IPS DF 4.7 (cell line): ENCODE data around the gene SDHA.
"Not testable (repeated sequence)": the region's sequence is repeated elsewhere in the genome, so short reads cannot be mapped to it uniquely, and the experiment has no call there.

Experiments
- DNase-seq: peaks from one replicate; pipeline ENCODE4 v3.0.0-alpha.2; 2013; ENCODE audit warnings: low spot score; ENCODE audit errors: extremely low read depth

The SDHA gene

GRCh38 chr5:254322-254721 is 36.2 kb downstream of the SDHA start:
- DNase-seq, result not testable (repeated sequence)

GRCh38 chr5:255116-255515 is 37.0 kb downstream of the SDHA start:
- not testable (repeated sequence) for DNase-seq

- DNase-seq, result not testable (repeated sequence)
These were observed 38.2 kb downstream of the SDHA start for GRCh38 chr5:256347-256746.

GRCh38 chr5:257148-257547 is 39.0 kb downstream of the SDHA start:
- no peak for DNase-seq

- not testable (repeated sequence) for DNase-seq
These were observed 45.3 kb downstream of the SDHA start for GRCh38 chr5:263275-263974.

GRCh38 chr5:264338-264737 is 46.2 kb downstream of the SDHA start:
- no peak for DNase-seq

- DNase-seq, result not testable (repeated sequence)
These were observed 48.3 kb downstream of the SDHA start for GRCh38 chr5:266311-267026.

- no peak for DNase-seq
These were observed 49.6 kb downstream of the SDHA start for GRCh38 chr5:267716-268115.

GRCh38 chr5:270340-270739 is 52.2 kb downstream of the SDHA start:
- DNase-seq, result no peak

GRCh38 chr5:271828-272167 is 53.7 kb downstream of the SDHA start:
- DNase-seq, result not testable (repeated sequence)

- DNase-seq, result not testable (repeated sequence)
These were observed 55.0 kb downstream of the SDHA start for GRCh38 chr5:273091-273490.

- not testable (repeated sequence) for DNase-seq
These were observed 55.4 kb downstream of the SDHA start for GRCh38 chr5:273491-273890.

GRCh38 chr5:274346-274745 is 56.2 kb downstream of the SDHA start:
- DNase-seq, result not testable (repeated sequence)

GRCh38 chr5:278646-279045 is 60.5 kb downstream of the SDHA start:
- DNase-seq, result no peak

GRCh38 chr5:279051-279665 is 61.0 kb downstream of the SDHA start:
- not testable (repeated sequence) for DNase-seq

GRCh38 chr5:285991-286557 is 68.0 kb downstream of the SDHA start:
- DNase-seq, result no peak

GRCh38 chr5:290200-290599 is 72.1 kb downstream of the SDHA start:
- DNase-seq, result not testable (repeated sequence)

- not testable (repeated sequence) for DNase-seq
These were observed 73.2 kb downstream of the SDHA start for GRCh38 chr5:291345-291744.

- DNase-seq, result not testable (repeated sequence)
These were observed 76.7 kb downstream of the SDHA start for GRCh38 chr5:294788-295187.

GRCh38 chr5:296207-296606 is 78.1 kb downstream of the SDHA start:
- not testable (repeated sequence) for DNase-seq

- DNase-seq, result not testable (repeated sequence)
These were observed 78.8 kb downstream of the SDHA start for GRCh38 chr5:296954-297353.

- DNase-seq, result not testable (repeated sequence)
These were observed 79.3 kb downstream of the SDHA start for GRCh38 chr5:297448-297847.
